ENCODE results near the gene SPOCD1. TPM values are rescaled to one million over a fixed set of nuclear protein-coding genes. Genes with fewer than 3 reads are reported as not detected.

The SPOCD1 gene
- total RNA-seq, 2 experiments from 2014 or later = 0.60 to 1.0 TPM

DNA sequence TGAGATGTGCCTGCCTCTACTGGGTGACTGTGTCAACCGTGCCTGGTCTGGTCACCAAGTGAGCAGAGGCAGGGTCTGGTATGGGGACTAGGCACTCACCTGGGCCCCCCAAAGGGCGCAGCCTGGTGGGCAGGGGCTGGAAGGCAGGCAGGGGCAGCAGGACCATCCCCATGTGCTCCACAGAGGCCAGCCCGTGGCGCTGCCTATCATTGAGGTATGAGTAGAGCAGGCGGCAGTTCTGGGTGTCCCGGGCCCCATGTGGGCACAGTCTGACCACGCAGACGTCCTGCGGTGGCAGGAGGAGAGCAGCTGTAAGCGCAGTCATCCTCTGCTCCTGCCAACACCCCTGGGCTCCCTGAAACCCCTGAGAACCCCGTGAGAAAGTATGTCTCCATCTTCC lies 23.7 kb downstream of the SPOCD1 start:
- intact Hi-C loops (cut with micrococcal nuclease; ENCODE audit: unreplicated experiment) = no loop called here
- no peaks in the 10 kb centered on the region for H3K79me2 ChIP-seq (ENCODE audit: insufficient read depth, low read depth, low read length)
- TF ChIP-seq EZH2phosphoT487 (IDR thresholded peaks at IDR 0.05; ENCODE audit: borderline replicate concordance, low read depth, low read length) = no peak
- TF ChIP-seq, protein P1, sequence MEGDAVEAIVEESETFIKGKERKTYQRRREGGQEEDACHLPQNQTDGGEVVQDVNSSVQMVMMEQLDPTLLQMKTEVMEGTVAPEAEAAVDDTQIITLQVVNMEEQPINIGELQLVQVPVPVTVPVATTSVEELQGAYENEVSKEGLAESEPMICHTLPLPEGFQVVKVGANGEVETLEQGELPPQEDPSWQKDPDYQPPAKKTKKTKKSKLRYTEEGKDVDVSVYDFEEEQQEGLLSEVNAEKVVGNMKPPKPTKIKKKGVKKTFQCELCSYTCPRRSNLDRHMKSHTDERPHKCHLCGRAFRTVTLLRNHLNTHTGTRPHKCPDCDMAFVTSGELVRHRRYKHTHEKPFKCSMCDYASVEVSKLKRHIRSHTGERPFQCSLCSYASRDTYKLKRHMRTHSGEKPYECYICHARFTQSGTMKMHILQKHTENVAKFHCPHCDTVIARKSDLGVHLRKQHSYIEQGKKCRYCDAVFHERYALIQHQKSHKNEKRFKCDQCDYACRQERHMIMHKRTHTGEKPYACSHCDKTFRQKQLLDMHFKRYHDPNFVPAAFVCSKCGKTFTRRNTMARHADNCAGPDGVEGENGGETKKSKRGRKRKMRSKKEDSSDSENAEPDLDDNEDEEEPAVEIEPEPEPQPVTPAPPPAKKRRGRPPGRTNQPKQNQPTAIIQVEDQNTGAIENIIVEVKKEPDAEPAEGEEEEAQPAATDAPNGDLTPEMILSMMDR (conservative IDR thresholded peaks at IDR 0.05; ENCODE audit: low read length) = no peak
- H3K4me1 ChIP-seq (ENCODE audit: insufficient read depth, low read length, poor library complexity, severe bottlenecking) = peaks cover 17% of the 10 kb centered on the region
- H3K4me2 ChIP-seq (ENCODE audit: low read length) = no peak overlapping the region
- no peak overlapping the region for H3K27ac ChIP-seq (ENCODE audit: low read depth, low read length, poor library complexity, severe bottlenecking)
- no peaks in the 10 kb centered on the region for H4K20me1 ChIP-seq (ENCODE audit: insufficient read depth, low read length)
- ChIA-PET CTCF (ENCODE audit: unreplicated experiment) (no interaction called here), POLR2A (interaction anchor here (0.6 kb wide), 1 partner anchor 30 kb away, joined by 3 read pairs; no protein-coding TSS in a partner anchor)
- H3K9me3 ChIP-seq (ENCODE audit: low read length) = no peaks in the 10 kb centered on the region
- DNase-seq (ENCODE audit: low spot score) = no peak
- H3K4me3 ChIP-seq (ENCODE audit: low read depth, low read length, poor library complexity, severe bottlenecking) = no peak overlapping the region
- H3K9me2 ChIP-seq (ENCODE audit: insufficient read depth, low read length) = no peaks in the 10 kb centered on the region
- no peaks in the 10 kb centered on the region for H3K36me3 ChIP-seq (ENCODE audit: insufficient read depth, low read length)
- H2AFZ ChIP-seq (ENCODE audit: low read length) = no peak overlapping the region
- BruUV-seq (replicated peaks) = no TSS peak

DNA sequence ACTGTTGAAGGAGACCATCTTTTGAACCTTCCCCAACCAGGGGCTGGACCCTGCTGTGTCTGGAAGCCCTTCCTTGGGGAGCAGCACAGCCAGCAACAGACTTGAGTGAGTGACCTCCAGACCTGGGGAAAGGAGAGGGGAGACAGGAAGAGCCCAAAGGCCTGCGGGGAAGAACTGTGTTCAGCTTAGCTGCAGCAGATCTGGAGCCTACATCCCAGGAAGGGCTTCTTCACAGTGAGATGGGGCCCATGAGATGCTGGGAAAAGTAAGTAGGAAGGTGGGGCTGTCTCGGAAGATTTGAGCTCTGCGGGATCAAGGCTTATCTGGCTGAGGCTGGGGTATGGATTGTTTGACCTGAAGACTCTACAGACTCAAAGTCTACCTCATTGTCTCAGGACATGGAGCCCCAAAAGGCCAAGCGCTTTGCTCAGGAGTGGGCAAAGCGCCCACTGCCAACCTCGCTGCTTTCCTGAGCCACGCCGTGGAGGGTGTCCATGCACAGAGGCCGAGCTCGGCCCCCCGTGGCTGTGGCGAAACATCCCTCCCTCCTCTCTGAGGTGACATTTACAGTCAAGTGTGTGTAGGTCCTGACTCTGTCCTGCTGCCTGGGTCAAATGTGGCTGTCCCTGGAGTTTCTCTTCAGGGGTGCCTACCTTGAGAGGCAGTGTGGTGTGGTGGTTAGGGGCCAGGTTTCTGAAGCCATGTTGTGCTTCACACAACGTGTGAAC lies 24.5 kb downstream of the SPOCD1 start:
- Histone ChIP-seq H3K4me2 (ENCODE audit: low read length) (no peak overlapping the region), H3K9me3 (ENCODE audit: low read length) (no peaks in the 10 kb centered on the region), H3K79me2 (ENCODE audit: insufficient read depth, low read depth, low read length) (no peaks in the 10 kb centered on the region), H3K9me2 (ENCODE audit: insufficient read depth, low read length) (no peaks in the 10 kb centered on the region), H3K4me3 (ENCODE audit: low read depth, low read length, poor library complexity, severe bottlenecking) (no peak overlapping the region), H3K4me1 (ENCODE audit: insufficient read depth, low read length, poor library complexity, severe bottlenecking) (peaks cover 26% of the 10 kb centered on the region), H4K20me1 (ENCODE audit: insufficient read depth, low read length) (no peaks in the 10 kb centered on the region), H2AFZ (ENCODE audit: low read length) (no peak overlapping the region), H3K27ac (ENCODE audit: low read depth, low read length, poor library complexity, severe bottlenecking) (no peak overlapping the region), H3K36me3 (ENCODE audit: insufficient read depth, low read length) (no peaks in the 10 kb centered on the region)
- no peak for DNase-seq (ENCODE audit: low spot score)
- POLR2A ChIA-PET = no interaction called here
- no TSS peak for BruUV-seq (replicated peaks)
- CTCF ChIA-PET (ENCODE audit: unreplicated experiment) = no interaction called here
- intact Hi-C loops (cut with micrococcal nuclease; ENCODE audit: unreplicated experiment) = no loop called here
- TF ChIP-seq, protein P1 (conservative IDR thresholded peaks at IDR 0.05; ENCODE audit: low read length) = no peak
- no peak for TF ChIP-seq EZH2phosphoT487 (IDR thresholded peaks at IDR 0.05; ENCODE audit: borderline replicate concordance, low read depth, low read length)

DNA sequence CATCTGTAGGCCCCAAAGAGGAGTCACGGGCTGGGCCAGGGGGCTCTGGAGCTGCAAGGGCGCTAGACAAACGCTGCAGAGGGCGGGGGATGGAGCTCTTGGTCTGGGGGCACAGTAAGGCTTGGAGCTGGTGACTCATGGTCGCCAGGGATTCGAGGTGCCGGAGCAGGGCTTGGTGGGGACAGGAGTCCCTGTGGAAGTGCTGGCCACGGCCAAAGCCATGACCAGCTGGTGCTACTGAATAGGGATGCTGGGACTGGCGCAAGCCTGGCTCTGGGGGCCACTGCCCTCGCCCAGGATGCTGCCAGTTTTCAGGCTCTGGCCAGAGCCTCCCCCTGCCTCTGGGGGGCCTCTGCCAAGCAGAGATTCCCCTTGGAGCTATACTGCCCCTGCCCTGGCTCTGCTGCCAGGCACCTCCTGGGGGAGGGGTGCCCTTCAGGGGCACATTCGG lies 25.2 kb downstream of the SPOCD1 start:
- intact Hi-C loops (cut with micrococcal nuclease; ENCODE audit: unreplicated experiment) = no loop called here
- no TSS peak for BruUV-seq (replicated peaks)
- POLR2A ChIA-PET = no interaction called here
- Histone ChIP-seq H3K4me3 (ENCODE audit: low read depth, low read length, poor library complexity, severe bottlenecking) (no peak overlapping the region), H3K79me2 (ENCODE audit: insufficient read depth, low read depth, low read length) (no peaks in the 10 kb centered on the region), H3K27ac (ENCODE audit: low read depth, low read length, poor library complexity, severe bottlenecking) (no peak overlapping the region), H3K4me2 (ENCODE audit: low read length) (no peak overlapping the region), H3K4me1 (ENCODE audit: insufficient read depth, low read length, poor library complexity, severe bottlenecking) (peaks cover 32% of the 10 kb centered on the region), H3K36me3 (ENCODE audit: insufficient read depth, low read length) (no peaks in the 10 kb centered on the region), H3K9me2 (ENCODE audit: insufficient read depth, low read length) (no peaks in the 10 kb centered on the region), H4K20me1 (ENCODE audit: insufficient read depth, low read length) (no peaks in the 10 kb centered on the region), H2AFZ (ENCODE audit: low read length) (no peak overlapping the region), H3K9me3 (ENCODE audit: low read length) (no peaks in the 10 kb centered on the region)
- DNase-seq (ENCODE audit: low spot score) = no peak
- CTCF ChIA-PET (ENCODE audit: unreplicated experiment) = no interaction called here
- no peak for TF ChIP-seq EZH2phosphoT487 (IDR thresholded peaks at IDR 0.05; ENCODE audit: borderline replicate concordance, low read depth, low read length)
- TF ChIP-seq, protein P1 (conservative IDR thresholded peaks at IDR 0.05; ENCODE audit: low read length) = no peak
